EH (cell line): ENCODE data around the gene CETN1.

Source experiments
- DNase-seq: peaks from one replicate; pipeline ENCODE4 v3.0.0-alpha.2; 2015; ENCODE audit warnings: low read depth

CETN1 gene

DNA sequence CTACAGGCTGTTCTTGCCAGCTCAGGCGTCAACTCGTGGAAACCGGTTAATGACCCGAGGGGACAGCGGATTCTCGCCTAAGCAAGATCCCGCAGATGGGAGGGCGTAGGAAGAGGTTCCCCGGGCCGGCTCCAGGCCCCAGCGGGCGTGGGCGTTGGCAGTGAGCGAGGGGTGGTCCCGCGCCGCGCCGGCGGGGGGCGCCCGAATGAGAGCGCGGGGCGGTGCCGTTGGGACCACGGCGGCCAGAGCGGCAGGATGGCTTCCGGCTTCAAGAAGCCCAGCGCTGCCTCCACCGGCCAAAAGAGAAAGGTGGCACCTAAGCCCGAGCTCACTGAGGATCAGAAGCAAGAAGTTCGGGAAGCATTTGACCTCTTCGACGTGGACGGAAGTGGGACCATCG is at the start of gene CETN1:
Gene CETN1, plus strand, starts transcription at position 227 of the 400 bp plus-strand sequence. Its CDS starts 29 bp downstream, at position 256.
- DNase-seq = no peak

DNA sequence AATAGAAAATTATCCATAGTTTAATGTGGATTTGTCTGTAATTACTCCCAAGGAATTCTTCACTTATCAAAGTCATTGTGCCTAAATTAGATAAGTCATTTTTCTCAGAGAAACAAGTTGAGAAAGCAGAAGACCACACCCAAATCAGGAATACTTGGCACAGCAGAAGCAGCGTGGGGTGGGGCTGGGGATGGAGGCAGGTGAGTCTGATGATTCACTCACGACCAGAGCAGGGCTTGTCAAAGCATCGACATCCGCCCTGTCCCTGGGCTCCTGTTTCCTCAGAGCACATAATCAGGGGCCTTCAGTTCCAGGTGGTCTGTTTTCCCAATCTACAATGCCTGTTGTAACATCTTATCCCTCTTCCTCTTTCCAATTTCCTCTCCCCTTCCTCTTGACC is 48.2 kb upstream of the CETN1 start:
- no peak for DNase-seq

DNA sequence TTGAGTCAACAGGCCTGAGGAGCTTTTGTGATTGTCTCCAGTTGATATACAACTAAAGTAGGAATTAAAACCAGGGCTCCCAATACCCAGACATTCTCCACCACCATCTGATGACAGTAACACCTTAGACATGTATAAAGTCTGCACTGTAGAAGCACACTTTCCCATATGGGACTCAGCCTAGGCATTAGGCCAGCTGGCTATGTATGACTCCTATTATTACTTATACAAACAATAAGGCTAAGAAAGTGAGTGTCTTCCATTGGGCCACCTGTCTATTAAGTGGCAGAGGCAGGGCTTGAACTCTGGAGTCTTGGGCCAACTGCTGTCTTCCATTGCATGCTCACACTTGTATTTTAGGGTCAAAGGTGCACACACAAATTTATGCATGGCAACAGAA is 47.5 kb upstream of the CETN1 start:
- no peak for DNase-seq

DNA sequence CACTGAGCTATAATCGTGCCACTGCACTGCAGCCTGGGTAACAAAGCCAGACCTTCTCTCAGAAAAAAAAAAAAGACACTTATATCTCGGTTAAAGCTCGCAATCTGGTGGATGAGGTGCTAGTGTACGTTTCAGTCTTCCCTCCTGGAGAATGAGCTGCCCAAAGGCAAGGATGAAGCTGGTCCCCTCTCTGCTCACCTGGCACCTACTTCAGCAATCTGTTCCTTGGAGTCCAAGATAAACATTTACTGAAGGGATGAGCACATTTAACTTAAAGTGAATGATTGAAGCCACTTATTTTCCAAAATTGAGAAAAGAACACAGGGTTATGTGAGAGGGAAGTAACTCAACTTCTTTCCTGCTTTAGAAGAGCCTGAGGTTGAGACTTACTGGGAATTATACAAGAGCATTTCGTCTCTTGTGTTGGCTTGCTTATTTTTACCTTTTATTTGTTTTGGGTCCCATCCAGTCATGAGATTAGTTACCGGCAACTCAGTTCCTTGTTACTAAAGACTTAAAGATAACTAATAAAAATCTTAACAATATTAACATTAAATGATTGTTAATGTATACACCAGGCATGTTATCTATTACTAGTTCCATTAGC is 46.1 kb upstream of the CETN1 start:
- DNase-seq = no peak

DNA sequence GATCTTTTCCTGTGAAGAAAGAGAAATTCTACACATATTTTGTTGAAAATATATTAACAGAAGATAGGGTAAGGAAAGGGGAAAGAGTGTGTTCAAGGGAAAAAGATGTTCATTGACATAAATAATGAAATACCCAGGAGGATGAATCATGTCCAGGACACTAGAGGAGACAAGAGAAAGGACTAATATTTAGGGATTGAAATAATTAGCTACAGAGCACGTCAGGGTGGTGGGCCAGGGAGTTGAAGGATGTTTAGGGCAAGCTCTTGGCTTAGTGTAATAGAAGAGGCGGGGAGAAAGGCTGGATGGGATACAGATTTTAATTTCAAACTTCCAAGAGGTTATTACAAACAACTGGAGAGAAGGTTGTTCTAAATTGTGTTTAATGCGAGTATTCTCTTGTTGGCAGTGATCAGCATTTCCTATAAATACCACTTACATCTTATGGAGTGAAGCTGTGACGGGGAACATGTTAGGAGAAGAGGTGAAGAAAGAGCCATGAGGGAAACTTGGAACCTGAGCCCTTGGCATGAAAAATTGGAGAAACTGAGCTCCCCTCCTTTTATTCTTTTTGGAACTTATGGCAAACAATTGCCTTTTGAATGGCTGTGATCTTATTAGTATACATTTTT is 36.6 kb upstream of the CETN1 start:
- DNase-seq = peak; percentile 19

DNA sequence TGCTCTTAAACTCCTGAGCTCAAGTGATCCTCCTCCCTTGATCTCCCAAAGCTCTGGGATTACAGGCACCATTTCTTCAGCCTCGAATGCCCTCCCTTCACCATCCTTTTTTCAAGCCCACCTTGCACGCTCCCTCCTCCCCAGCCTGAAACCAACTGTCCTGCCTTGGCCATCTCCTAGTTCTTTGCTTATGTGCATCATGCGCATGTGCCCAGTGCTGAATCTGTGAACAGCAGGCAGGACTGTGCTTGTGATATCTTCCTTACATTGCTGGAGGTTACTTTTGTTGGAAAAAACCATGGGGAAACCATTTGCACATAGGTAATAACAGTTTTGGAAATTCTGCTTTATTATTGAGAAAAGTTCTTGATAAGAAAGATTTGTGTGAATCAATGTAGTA is 30.2 kb upstream of the CETN1 start:
- DNase-seq = no peak

DNA sequence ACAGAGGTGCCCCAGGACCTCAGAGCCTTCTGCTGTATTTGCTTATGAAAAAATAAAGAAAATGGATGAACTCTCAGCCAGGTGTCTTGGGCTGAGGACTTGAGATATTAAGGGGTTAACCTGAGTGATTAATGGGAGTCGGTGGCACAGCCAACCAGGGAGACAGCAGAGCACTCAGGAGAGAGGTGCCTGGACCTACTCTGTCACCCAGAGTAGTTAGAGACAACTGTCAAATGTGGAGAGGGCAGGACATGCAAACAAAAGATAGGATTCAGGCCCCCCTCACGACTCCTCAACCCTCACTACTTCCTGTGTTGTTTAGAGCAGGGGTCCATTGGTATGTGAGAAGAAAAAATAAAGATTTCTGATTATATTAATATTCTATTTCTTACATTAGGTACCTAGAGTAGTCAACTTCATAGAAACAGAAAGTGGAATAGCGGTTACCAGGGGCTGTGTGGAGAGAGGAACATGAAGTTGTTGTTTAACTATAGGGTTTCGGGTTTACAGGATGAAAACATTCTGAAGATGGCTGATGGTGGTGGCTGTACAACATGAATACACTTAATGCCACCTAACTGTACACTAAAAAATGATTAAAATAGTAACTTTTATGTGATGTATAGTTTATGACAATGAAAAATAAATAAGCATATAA is 28.6 kb upstream of the CETN1 start:
- no peak for DNase-seq

GRCh38 chr18:555705-556457 is 24.3 kb upstream of the CETN1 start:
- DNase-seq = no peak

DNA sequence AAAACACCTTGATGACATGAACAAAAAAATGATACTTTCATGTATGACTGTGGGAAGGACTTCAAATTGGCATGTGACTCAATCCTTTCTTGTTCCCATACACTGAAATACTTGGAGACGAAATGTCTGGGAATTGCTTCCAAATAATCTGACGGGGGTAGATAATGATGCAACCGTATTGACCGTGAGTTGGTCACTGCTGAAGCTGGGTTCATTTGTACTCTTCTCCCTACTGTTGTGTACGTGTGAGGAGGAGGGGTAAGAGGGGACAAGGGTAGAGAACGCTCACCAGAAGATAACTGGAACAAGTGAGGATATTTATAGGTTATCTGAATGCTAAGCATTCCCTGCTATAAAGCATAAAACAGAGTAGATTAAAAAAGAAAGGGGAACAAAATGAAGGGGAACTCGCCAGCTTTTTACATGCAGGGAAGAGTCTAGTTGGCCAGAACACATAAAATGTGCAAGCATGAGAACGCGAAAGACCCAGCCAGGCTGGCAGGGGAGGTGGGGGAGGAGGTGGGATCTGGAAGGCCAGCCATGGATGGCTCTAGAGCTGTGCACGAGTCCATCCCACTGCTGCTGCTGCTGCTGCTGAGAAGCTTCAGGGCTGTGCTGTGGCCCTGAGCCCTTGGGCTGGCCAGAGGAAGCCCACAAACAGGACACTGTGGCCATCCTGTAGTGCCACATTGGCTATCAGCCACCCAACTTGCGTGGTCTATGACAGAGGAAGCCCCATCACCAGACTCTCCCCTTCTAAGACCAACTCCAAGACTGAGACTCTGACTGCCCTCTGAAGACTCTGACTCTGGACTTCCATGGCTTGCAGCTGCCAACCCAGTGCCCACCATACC is 15.2 kb upstream of the CETN1 start:
- peak; percentile 12 for DNase-seq

DNA sequence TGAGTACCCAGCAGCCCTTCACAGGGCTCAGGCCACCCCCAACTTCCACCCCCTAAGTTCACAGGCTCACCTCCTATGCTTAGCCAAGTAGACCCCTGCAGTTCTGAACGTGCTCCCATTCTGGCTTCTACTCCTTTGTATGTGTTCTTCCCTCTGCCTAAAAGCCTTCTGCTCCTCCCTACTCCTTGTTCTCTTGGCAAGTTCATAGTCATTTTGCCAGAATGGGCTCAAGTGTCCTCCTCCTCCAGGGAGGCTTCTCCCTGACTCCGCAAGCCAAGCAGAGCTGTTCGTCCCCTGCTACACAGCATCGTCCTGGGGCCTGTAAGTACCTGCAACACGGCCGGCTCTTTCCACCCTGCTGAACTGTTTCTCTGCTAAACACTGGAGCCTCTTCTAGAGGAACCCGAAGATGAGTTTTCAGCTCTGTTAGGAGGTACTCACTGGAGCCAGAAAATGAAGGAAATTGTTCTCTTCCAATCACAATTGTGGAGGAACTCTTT is 14.6 kb upstream of the CETN1 start:
- DNase-seq = no peak

DNA sequence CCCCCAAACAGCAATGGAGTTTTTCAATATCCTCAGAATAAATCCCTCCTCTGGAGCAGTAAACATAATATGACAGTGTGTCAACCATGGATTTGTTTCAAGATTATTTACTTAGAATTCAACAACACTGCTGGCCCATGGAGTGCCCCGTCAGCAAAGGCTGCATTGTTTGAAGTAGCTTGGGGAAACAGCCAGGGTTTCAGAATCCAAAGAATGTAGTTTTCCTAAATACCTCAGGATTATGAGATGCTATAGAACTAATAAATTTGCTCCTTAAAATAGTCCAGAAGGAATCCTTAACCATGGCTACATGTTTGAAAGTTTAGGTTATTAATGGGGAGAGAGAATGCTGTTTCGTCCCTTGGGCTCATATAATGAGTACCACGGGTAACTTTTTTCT is 13.1 kb upstream of the CETN1 start:
- peak; percentile 41 for DNase-seq

- peak; percentile 42 for DNase-seq
Measured at GRCh38 chr18:568731-569130, 11.4 kb upstream of the CETN1 start.

GRCh38 chr18:570256-570655 is 9.9 kb upstream of the CETN1 start:
- no peak for DNase-seq

DNA sequence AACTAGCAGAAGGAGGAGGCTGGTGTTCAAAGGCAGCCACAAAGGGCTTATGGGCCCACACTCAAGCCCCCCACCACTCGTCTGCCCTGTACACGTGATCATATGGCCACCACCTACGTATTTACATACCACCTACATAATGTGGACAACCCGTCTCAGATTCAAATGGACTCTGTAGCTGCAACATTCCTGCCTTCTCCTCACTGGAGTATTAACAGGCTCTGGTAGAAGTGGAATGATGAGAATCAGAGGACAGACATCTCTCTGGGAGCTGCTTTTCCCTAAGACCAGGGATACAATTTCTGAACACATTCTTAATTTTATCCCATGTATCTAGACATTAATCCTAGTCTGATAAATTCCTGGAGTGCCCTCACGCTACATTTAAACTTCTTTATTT is 9.5 kb upstream of the CETN1 start:
- no peak for DNase-seq

DNA sequence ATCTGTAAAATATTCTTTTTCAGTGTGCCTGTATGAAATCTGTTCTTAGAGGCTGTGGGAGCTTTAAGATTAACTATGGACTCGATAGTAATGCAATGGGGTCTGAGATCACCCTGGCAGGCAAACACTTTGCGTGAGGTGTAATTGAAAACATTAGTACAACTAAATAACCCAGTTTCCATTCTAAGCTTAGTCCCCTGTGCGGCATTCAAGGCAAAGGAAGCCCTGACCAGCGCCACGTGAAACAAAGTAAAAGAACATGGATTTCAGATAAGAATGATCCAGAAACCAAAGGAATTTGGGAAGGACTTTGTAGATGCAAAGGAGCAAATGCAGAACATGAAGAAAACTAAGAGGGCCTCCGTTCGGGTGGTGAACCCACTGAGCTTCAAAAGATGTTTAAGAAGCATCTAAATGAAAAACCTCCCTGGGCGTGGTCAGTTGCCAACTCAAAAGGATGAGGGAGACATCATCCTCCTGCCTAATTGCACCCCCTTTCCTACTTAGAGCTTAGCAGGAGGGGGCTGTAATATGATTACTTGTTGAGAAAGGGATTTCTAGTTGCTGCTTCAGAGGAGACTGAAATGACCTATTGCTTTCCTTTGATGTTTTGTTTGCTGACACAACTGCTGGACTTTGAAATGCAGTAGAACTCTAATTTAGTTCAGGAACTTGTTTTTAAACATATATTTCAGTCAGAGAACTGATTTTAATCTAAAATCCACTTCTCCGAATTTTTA is 7.9 kb upstream of the CETN1 start:
- no peak for DNase-seq

DNA sequence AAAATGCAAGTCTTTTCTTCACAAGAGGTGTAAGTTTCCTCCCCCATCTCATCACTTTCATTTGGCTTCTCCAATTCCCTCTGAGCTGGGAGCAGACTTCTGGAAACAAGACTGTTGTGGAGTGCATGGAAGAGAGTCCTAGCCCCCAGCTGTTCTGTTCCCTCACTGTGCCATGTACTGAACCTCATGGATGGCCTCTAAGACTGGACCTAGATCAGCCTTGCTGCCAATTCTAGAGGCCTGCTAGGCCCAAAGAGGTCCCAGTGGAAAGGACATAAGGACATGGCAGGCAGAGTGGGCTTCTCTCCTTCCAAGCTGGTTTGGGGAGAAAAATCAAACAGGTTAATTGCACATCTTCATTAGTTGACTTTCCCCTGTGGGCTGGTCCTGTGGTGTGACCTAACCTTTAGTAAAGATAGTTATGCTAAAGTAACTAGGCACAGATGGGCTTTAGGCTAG is 7.3 kb upstream of the CETN1 start:
- no peak for DNase-seq

GRCh38 chr18:573385-573784 is 6.8 kb upstream of the CETN1 start:
- no peak for DNase-seq

GRCh38 chr18:574149-574860 is 5.9 kb upstream of the CETN1 start:
- DNase-seq = no peak

GRCh38 chr18:574865-575645 is 5.1 kb upstream of the CETN1 start:
- DNase-seq = no peak
